GM12864 (cell line): ENCODE results near the gene USP48.
"Not testable (repeated sequence)": the region's sequence is repeated elsewhere in the genome, so short reads cannot be mapped to it uniquely, and the experiment has no call there.

Experiments
- DNase-seq: peaks from one replicate; pipeline ENCODE4 v3.0.0-alpha.2; 2011; ENCODE audit warnings: low read depth
- H3K4me3 ChIP-seq: 2 replicates; pipeline ENCODE4 v1.5.1; 2011; ENCODE audit warnings: mild to moderate bottlenecking, low read depth, low read length, control low read depth
- TF ChIP-seq, protein P1 (sequence below): IDR thresholded peaks from 2 replicates; pipeline ENCODE4 v1.5.1; 2011; ENCODE audit warnings: low read depth, mild to moderate bottlenecking, moderate library complexity, low read length, control low read depth, inconsistent platforms; ENCODE audit errors: missing control alignments

Gene USP48

DNA sequence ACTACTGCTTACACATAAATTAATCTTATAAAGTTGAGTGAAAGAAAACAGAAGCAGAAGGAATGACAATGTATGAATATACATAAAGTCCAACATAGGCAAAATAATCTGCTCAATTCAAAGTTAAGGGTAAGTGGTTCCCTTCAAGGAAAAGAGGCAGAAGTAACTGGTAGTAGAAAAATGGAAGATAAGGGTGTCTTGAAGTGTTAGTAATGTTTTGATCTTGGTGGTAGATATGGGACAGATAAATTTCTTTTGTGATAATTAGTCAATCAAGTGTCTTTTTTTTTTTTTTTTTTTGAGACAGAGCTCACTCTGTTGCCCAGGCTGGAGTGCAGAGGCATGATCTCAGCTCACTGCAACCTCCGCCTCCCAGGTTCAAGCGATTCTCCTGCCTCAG lies 12.7 kb downstream of the USP48 start:
- no peak for DNase-seq
- H3K4me3 ChIP-seq = no peak overlapping the region
- TF ChIP-seq, protein P1, sequence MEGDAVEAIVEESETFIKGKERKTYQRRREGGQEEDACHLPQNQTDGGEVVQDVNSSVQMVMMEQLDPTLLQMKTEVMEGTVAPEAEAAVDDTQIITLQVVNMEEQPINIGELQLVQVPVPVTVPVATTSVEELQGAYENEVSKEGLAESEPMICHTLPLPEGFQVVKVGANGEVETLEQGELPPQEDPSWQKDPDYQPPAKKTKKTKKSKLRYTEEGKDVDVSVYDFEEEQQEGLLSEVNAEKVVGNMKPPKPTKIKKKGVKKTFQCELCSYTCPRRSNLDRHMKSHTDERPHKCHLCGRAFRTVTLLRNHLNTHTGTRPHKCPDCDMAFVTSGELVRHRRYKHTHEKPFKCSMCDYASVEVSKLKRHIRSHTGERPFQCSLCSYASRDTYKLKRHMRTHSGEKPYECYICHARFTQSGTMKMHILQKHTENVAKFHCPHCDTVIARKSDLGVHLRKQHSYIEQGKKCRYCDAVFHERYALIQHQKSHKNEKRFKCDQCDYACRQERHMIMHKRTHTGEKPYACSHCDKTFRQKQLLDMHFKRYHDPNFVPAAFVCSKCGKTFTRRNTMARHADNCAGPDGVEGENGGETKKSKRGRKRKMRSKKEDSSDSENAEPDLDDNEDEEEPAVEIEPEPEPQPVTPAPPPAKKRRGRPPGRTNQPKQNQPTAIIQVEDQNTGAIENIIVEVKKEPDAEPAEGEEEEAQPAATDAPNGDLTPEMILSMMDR = no peak

DNA sequence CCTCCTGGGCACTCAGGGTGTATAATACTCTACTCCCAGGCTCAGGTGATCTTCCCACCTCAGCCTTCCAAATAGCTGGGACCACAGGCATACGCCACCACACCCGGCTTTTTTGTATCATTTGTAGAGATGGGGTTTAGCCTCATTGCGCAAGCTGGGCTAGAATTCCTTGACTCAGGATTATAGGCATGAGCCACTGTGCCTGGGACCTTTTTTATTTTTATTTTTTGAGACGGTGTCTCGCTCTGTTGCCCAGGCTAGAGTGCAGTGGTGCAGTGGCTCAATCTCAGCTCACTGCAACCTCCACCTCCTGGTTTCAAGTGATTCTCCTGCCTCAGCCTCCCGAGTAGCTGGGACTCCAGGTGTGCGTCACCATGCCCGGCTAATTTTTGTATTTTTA lies 15.8 kb downstream of the USP48 start:
- H3K4me3 ChIP-seq, DNase-seq: not testable (repeated sequence)

DNA sequence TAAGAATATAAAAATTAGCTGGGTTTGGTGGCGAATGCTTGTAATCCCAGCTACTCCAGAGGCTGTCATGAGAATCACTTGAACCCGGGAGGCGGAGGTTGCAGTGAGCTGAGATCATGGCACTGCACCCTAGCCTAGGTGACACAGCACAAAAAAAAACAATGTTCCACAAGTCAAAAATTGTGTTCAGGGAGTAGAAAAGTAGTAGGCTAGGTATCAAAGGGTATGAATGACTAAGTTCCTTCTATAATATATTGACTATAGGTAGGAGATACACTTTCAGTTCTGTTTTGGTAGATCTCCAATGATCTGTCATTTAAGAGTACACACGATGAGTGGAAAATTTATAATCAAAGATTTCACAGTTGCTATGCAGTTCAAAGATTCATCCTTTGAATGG lies 16.7 kb downstream of the USP48 start:
- no peak for DNase-seq
- TF ChIP-seq, protein P1 = no peak
- H3K4me3 ChIP-seq = no peak overlapping the region

DNA sequence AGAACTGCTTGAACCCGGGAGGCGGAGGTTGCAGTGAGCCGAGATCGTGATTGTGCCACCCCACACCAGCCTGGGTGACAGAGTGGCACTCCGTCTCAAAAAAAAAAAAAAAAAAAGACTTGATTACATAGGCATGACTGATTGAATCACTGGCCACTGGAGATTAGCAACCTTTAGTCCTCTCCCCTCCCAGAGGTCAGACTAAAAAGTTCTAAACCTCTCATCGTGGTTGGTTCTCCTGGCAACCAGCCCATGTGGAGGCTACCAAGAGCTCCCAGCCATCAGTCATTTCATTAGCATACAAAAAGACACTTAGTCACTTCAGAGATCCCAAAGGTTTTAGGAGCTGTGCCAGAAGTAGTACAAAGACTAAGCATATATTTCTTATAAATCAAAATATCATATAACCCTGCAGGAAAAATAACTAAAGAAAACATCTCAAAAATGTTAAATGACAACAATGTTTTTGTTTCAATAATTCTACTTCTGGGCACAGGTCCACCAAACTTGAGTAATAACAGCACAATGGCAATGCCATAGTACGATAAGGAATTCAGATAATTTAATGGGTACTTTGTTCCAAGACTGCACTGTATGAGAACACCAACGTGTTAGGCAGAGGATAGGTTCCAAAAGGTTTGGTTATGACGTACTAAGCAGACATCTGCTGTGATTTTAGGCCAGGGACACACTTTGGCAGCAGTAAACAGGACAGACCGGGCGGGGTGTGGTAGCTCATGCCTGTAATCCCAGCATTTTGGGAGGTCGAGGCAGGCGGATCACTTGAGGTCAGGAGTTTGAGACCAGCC lies 18.1 kb downstream of the USP48 start:
- H3K4me3 ChIP-seq = no peak overlapping the region
- TF ChIP-seq, protein P1 = no peak
- DNase-seq = no peak

DNA sequence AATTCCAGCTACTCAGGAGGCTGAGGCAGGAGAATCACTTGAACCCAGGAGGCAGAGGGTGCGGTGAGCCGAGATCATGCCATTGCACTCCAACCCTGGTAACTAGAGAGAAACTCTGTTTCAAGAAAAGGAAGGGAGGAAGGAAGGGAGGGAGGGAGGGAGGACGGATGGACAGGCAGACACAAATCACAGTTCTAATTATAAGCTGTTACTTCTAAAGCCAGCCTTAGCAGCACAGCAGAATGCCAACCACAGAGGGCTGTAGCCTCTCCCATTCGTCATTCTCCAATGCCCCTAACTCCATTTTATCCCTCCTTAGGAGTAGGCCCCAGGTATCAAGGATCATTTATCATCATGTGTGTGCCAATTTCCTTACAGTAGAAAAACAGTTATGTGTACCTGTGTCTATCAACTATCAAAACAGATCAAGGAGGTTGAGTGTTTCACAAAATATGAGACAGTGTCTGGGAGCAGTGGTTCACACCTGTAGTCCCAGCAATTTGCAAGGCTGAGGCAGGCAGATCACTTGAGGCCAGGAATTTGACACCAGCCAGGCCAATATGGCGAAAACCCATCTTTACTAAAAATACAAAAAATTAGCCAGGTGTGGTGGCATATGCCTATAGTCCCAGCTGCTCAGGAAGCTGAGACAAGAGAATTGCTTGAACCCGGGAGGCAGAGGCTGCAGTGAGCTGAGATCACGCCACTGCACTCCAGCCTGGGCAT lies 19.1 kb downstream of the USP48 start:
- H3K4me3 ChIP-seq = no peak overlapping the region; the same call in 1 of the 2 replicates
- DNase-seq = no peak
- TF ChIP-seq, protein P1 = no peak

DNA sequence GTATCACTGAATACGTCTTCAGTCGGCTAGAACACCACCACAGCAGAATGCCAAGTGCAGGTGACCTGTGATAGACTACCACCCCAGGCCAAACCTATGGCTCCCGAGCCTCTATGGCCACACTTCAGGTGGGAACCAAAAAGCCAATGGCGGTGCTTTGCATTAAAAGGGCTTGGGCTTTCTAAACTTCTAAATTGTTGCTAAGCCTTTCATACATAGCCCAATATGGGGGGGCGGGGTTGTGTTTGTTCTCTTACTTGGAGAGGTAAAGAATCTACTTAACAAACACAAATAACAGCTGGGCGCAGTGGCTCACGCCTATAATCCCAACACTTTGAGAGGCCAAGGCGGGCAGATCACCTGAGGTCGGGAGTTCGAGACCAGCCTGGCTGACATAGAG lies 19.7 kb downstream of the USP48 start:
- DNase-seq = no peak
- H3K4me3 ChIP-seq = no peak overlapping the region
- TF ChIP-seq, protein P1 = no peak

DNA sequence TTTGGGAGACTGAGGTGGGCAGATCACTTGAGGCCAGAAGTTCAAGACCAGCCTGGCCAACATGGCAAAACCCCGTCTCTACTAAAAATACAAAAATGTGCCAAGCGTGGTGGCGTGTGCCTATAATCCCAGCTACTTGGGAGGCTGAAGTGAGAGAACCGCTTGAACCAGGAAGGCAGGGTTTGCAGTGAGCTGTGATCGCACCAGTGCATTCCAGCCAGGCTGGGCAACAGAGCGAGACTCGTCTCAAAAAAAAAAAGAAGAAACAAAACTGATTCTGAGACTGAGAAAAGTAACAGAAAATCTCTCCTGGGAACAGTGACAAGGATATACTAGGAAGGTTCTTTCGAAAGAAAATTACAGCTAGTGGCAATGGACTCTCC lies 20.9 kb downstream of the USP48 start:
- TF ChIP-seq, protein P1 = no peak
- peak overlapping the region; percentile 6; the same call in 1 of the 2 replicates for H3K4me3 ChIP-seq

More for the DNA sequence above, 20.9 kb downstream of the USP48 start:
- DNase-seq = no peak
